ENCODE data around the gene HTT. TPM values are rescaled to one million over a fixed set of nuclear protein-coding genes. Genes with fewer than 3 reads are reported as not detected.

HTT gene
- total RNA-seq, 2 donors from 2014 or later: 56.3 to 89.5 TPM

DNA sequence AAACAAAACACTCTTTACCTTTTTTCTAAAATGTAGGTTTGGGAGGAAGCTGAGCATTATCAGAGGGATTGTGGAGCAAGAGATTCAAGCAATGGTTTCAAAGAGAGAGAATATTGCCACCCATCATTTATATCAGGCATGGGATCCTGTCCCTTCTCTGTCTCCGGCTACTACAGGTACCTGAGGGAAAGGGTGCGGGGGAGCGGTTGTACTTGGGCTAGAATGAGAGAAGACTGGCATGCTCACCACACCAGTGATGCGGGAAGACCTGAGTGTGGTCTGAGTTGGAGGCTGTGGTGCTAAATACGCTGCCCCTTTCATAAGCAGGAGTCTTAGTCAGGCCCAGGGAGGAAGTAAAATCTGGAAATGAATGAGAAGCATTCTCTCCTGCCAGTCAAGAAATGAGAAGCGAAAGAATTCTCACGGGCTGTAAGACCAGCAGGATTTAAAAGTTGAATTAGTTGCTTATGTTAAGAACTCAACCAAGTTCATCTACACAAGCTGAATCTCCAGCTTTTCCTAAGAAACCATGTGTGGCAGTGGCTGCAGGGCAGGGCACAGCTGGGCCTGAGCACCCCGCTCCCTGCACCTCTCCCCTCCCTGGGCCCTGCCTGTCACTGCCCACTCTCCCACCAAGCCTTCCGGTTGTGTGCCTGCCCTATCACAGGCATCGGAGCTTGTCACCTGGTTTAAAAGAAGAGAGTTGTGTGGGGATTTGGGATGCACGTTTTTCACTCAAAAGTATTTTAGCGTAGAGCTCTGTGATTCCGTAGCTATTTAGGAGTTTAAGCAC lies 149.7 kb downstream of the HTT start:
- Histone ChIP-seq H3K9me3 (no peaks in the 10 kb centered on the region), H3K36me3 (peaks cover 36% of the 10 kb centered on the region), H3K4me1 (ENCODE audit: control insufficient read depth in 1 of 2, low read depth in 2 of 2) (peaks cover 0 to 7% of the 10 kb centered on the region in 2 donors), H3K27me3 (replicated peaks; ENCODE audit: insufficient read depth) (no peaks in the 10 kb centered on the region), H3K4me3 (no peak overlapping the region), H3K27ac (no peak overlapping the region)
- DNase-seq (ENCODE audit: low spot score) (no peak), ATAC-seq (ENCODE audit: insufficient number of reproducible peaks, low FRiP score, low read depth) (no peak)
- TF ChIP-seq, protein P1, sequence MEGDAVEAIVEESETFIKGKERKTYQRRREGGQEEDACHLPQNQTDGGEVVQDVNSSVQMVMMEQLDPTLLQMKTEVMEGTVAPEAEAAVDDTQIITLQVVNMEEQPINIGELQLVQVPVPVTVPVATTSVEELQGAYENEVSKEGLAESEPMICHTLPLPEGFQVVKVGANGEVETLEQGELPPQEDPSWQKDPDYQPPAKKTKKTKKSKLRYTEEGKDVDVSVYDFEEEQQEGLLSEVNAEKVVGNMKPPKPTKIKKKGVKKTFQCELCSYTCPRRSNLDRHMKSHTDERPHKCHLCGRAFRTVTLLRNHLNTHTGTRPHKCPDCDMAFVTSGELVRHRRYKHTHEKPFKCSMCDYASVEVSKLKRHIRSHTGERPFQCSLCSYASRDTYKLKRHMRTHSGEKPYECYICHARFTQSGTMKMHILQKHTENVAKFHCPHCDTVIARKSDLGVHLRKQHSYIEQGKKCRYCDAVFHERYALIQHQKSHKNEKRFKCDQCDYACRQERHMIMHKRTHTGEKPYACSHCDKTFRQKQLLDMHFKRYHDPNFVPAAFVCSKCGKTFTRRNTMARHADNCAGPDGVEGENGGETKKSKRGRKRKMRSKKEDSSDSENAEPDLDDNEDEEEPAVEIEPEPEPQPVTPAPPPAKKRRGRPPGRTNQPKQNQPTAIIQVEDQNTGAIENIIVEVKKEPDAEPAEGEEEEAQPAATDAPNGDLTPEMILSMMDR (IDR thresholded peaks at IDR 0.05): no peak

DNA sequence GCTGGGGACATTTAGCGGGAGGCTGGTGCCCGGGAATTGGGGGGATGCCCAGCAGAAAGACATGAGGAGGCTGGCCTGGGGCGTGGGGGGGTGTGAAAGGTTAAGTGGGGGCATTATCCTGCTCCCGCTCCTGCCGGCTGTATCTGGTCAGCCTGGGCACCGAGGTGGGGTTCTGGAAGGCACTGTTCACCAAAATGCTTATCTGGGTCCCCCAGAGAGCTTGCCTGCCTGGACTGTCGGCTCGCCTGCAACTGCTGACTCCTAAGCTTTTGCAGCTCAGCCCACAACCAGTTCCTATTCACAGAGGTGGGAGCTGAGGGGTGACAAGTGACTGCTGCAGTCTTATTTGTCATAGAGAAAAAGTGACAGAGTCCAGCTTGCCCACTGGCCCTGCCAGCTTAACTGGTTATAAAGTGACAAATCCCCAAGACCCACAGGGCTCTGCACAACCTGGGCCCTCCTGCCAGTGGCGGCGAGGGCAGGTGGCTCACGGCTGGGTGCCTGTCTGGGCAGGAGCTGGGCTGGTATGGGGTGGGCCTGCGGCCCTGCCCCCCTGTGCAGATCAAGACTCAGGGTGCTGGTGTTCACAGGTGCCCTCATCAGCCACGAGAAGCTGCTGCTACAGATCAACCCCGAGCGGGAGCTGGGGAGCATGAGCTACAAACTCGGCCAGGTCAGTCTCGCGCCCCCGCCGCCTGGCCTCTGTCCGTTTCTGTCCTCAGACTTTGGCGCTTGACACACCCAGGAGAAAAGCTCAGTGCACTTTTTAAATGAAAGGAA lies 150.8 kb downstream of the HTT start:
- Histone ChIP-seq H3K27me3 (replicated peaks; ENCODE audit: insufficient read depth) (no peaks in the 10 kb centered on the region), H3K9me3 (no peaks in the 10 kb centered on the region), H3K27ac (no peak overlapping the region), H3K36me3 (peaks cover 41% of the 10 kb centered on the region), H3K4me3 (no peak overlapping the region), H3K4me1 (ENCODE audit: control insufficient read depth in 1 of 2, low read depth in 2 of 2) (peaks cover 0 to 7% of the 10 kb centered on the region in 2 donors)
- TF ChIP-seq, protein P1 (IDR thresholded peaks at IDR 0.05): no peak
- DNase-seq (ENCODE audit: low spot score): no peak
- no peak for ATAC-seq (ENCODE audit: insufficient number of reproducible peaks, low FRiP score, low read depth)

DNA sequence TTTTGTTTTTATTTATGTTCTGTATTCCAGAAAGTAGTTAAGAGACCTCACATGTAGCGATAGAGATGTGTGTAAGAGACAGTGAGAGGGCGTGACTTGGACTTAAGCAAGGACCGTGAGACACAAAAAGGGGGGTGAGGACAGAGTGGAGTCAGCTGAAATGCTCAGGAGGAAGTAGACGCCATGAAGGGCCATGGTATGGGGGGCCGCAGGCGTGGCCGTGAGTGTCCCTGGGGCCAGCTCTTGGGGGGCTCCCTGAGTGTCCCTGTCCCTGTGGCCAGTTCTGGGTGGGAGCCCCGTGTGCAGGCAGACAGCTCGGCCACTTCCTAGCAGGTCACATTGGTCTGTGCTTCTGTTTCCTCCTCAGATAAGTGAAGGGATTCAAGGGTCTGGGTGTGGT lies 151.5 kb downstream of the HTT start:
- no peak for ATAC-seq (ENCODE audit: insufficient number of reproducible peaks, low FRiP score, low read depth)
- peaks cover 0 to 7% of the 10 kb centered on the region in 2 donors for H3K4me1 ChIP-seq (ENCODE audit: control insufficient read depth in 1 of 2, low read depth in 2 of 2)
- H3K9me3 ChIP-seq: no peaks in the 10 kb centered on the region
- no peak overlapping the region for H3K4me3 ChIP-seq
- no peak for DNase-seq (ENCODE audit: low spot score)
- H3K27ac ChIP-seq: peak overlapping the region in 1 of 2 donors; percentile 30
- no peaks in the 10 kb centered on the region for H3K27me3 ChIP-seq (replicated peaks; ENCODE audit: insufficient read depth)
- peaks cover 44% of the 10 kb centered on the region for H3K36me3 ChIP-seq
- TF ChIP-seq, protein P1 (IDR thresholded peaks at IDR 0.05): no peak

DNA sequence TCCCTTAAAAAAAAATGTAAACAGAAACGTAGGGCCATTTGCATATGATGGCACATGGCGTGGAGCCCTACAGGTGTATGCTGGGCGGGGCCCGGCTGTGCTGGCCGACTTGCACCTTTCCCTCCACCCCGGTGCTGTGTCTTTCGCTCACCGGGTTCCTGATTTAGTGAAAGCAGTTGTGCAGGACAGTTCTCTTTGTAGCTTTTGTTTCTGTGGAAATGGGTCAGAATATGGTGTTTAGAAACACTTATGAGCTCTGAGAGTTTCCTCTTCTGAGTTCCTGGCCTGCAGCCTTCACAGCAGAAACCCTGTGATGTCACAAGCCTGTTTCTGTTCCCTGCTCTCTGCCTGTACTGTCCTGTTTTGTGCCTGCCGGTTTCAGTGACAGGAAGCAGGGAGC lies 152.0 kb downstream of the HTT start:
- Histone ChIP-seq H3K27me3 (replicated peaks; ENCODE audit: insufficient read depth) (no peaks in the 10 kb centered on the region), H3K27ac (peak overlapping the region in 1 of 2 donors; percentile 30), H3K4me1 (ENCODE audit: control insufficient read depth in 1 of 2, low read depth in 2 of 2) (peaks cover 0 to 7% of the 10 kb centered on the region in 2 donors), H3K36me3 (peaks cover 49% of the 10 kb centered on the region), H3K4me3 (no peak overlapping the region), H3K9me3 (no peaks in the 10 kb centered on the region)
- no peak for ATAC-seq (ENCODE audit: insufficient number of reproducible peaks, low FRiP score, low read depth)
- no peak for DNase-seq (ENCODE audit: low spot score)
- TF ChIP-seq, protein P1 (IDR thresholded peaks at IDR 0.05): no peak

DNA sequence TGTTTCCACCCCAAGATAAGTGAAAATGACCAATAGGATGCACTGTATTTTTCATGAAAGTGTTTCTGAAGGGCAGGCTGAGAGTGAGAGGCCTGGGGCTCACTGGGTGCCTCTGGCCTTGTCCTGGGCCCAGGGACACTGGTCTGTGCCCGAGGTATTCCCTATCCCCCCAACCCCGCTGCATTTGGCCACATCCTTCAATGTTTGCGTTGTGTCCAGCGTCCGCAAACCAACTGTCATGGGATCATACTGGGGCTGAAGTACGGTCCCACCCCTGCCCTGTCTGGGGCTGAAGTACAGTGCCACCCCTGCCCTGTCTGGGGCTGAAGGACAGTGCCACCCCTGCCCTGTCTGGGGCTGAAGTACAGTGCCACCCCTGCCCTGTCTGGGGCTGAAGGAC lies 152.5 kb downstream of the HTT start:
- Histone ChIP-seq H3K27me3 (replicated peaks; ENCODE audit: insufficient read depth) (no peaks in the 10 kb centered on the region), H3K36me3 (peaks cover 54% of the 10 kb centered on the region)

More for the DNA sequence above, 152.5 kb downstream of the HTT start:
- DNase-seq (ENCODE audit: low spot score) (no peak), ATAC-seq (ENCODE audit: insufficient number of reproducible peaks, low FRiP score, low read depth) (no peak)
- Histone ChIP-seq H3K27ac (peak overlapping the region in 1 of 2 donors; percentile 30), H3K4me3 (no peak overlapping the region), H3K4me1 (ENCODE audit: control insufficient read depth in 1 of 2, low read depth in 2 of 2) (peaks cover 0 to 7% of the 10 kb centered on the region in 2 donors), H3K9me3 (no peaks in the 10 kb centered on the region)
- TF ChIP-seq, protein P1 (IDR thresholded peaks at IDR 0.05): no peak

All from thoracic aorta (tissue), 2 donors.